ENCODE results near the gene GABRB2.
"Not testable (repeated sequence)": the region's sequence is repeated elsewhere in the genome, so short reads cannot be mapped to it uniquely, and the experiment has no call there.

GABRB2 gene

GRCh38 chr5:161546470-161547301, at the start of gene GABRB2:
TSS of gene GABRB2 (minus strand) at chr5:161546725. CDS start at chr5:161546643, 82 bp downstream.
- DNase-seq (ENCODE audit: low spot score) = peak; percentile 1

GRCh38 chr5:161585798-161586197, 39.3 kb upstream of the GABRB2 start:
- no peak for DNase-seq (ENCODE audit: low spot score)

- no peak for DNase-seq (ENCODE audit: low spot score)
These were observed 34.1 kb upstream of the GABRB2 start for GRCh38 chr5:161580621-161581020.

- DNase-seq (ENCODE audit: low spot score) = no peak
These were observed 26.4 kb upstream of the GABRB2 start for GRCh38 chr5:161572914-161573313.

GRCh38 chr5:161566081-161566480, 19.6 kb upstream of the GABRB2 start:
- DNase-seq (ENCODE audit: low spot score) = no peak

GRCh38 chr5:161562446-161562845, 15.9 kb upstream of the GABRB2 start:
- DNase-seq (ENCODE audit: low spot score) = no peak

- no peak for DNase-seq (ENCODE audit: low spot score)
These were observed 2.6 kb upstream of the GABRB2 start for GRCh38 chr5:161549106-161549505.

- DNase-seq (ENCODE audit: low spot score) = no peak
These were observed 2.1 kb upstream of the GABRB2 start for GRCh38 chr5:161548487-161549094.

GRCh38 chr5:161547738-161548486, 1.4 kb upstream of the GABRB2 start:
- DNase-seq (ENCODE audit: low spot score) = no peak

- no peak for DNase-seq (ENCODE audit: low spot score)
These were observed 847 bp upstream of the GABRB2 start for GRCh38 chr5:161547406-161547737.

- no peak for DNase-seq (ENCODE audit: low spot score)
These were observed 443 bp downstream of the GABRB2 start for GRCh38 chr5:161546095-161546469.

GRCh38 chr5:161545344-161546094, 1.0 kb downstream of the GABRB2 start:
- no peak for DNase-seq (ENCODE audit: low spot score)

- DNase-seq (ENCODE audit: low spot score) = no peak
These were observed 2.2 kb downstream of the GABRB2 start for GRCh38 chr5:161544350-161544765.

- DNase-seq (ENCODE audit: low spot score) = no peak
These were observed 7.5 kb downstream of the GABRB2 start for GRCh38 chr5:161539016-161539415.

GRCh38 chr5:161535762-161536161, 10.8 kb downstream of the GABRB2 start:
- DNase-seq (ENCODE audit: low spot score) = no peak

GRCh38 chr5:161530700-161531099, 15.8 kb downstream of the GABRB2 start:
- no peak for DNase-seq (ENCODE audit: low spot score)

GRCh38 chr5:161513942-161514341, 32.6 kb downstream of the GABRB2 start:
- DNase-seq (ENCODE audit: low spot score) = no peak

- no peak for DNase-seq (ENCODE audit: low spot score)
These were observed 38.9 kb downstream of the GABRB2 start for GRCh38 chr5:161507591-161507990.

- DNase-seq (ENCODE audit: low spot score) = not testable (repeated sequence)
These were observed 41.4 kb downstream of the GABRB2 start for GRCh38 chr5:161505160-161505559.

GRCh38 chr5:161498531-161498930, 48.0 kb downstream of the GABRB2 start:
- no peak for DNase-seq (ENCODE audit: low spot score)

- no peak for DNase-seq (ENCODE audit: low spot score)
These were observed 62.8 kb downstream of the GABRB2 start for GRCh38 chr5:161483721-161484120.

GRCh38 chr5:161481922-161482321, 64.6 kb downstream of the GABRB2 start:
- no peak for DNase-seq (ENCODE audit: low spot score)

Measured in CD4-positive, alpha-beta T cell treated with Interleukin-15 for 4 hours (primary cell).